ENCODE results near the gene COX19. TPM values are rescaled to one million over a fixed set of nuclear protein-coding genes. Genes with fewer than 3 reads are reported as not detected.

The COX19 gene
- total RNA-seq, 1 experiment from 2014 or later: 8.4 TPM

DNA sequence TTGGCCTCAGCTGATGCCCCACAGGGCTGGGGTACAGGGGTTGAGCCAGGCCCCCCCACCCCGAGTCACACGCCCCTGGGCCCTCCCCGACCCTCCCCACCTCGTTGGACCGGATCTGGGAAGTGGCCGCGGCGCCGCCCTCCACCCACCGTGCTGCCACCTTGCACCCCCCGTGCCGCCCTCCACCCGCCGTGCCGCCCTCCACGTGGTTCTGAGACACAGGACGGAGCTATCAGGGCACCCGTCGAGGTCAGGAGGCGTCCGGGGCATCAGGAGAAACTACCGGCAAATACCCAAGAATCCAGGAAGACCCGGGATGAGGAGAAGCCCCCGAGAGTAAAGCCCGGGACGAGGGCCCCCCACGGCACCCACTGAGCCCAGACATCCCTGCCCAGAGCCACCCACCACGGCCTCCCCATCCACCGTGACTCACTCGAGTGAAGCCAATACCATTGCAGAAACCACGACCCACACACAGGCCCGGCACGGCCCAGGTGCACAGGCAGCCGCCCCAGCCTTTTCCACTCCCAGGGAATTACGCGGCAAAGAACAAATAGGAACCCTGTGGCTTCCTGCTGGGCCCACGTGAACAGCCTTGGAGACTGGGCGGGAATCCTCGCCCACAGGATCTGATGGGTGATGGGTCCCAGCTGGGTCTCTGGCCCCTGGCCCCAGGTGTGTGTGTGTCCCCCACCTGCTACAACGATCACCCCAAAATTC, 54.8 kb downstream of the COX19 start:
- Histone ChIP-seq H3K27me3 (ENCODE audit: control insufficient read depth, insufficient read depth, low read length) (no peaks in the 10 kb centered on the region), H3K4me3 (ENCODE audit: insufficient read depth, low read depth, low read length) (no peak overlapping the region), H3K36me3 (replicated peaks; ENCODE audit: control insufficient read depth, insufficient read depth, low read length) (no peaks in the 10 kb centered on the region)
- no peak for DNase-seq

DNA sequence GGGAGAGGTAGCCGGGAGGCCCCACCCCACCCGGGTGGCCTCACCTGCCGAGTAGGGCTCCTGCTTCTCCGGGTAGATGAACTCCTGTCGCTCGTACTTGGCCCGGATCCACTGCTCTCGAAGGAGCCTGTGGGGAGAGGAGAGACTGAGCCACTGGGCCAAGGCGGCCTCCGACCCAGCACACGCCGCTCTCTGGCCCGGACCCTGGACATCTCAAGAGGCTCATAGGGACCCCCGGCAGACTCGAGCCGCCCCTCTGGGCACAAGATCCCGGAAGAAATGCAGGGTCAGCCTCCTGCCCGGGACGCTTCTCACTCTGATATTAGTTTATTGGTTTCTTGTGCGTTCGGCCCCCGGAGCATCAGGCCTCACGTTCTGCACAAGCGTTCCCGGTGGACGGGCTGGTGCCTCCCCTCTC, 55.4 kb downstream of the COX19 start:
- no peak overlapping the region for H3K4me3 ChIP-seq (ENCODE audit: insufficient read depth, low read depth, low read length)
- H3K36me3 ChIP-seq (replicated peaks; ENCODE audit: control insufficient read depth, insufficient read depth, low read length): no peaks in the 10 kb centered on the region
- DNase-seq: no peak
- no peaks in the 10 kb centered on the region for H3K27me3 ChIP-seq (ENCODE audit: control insufficient read depth, insufficient read depth, low read length)

DNA sequence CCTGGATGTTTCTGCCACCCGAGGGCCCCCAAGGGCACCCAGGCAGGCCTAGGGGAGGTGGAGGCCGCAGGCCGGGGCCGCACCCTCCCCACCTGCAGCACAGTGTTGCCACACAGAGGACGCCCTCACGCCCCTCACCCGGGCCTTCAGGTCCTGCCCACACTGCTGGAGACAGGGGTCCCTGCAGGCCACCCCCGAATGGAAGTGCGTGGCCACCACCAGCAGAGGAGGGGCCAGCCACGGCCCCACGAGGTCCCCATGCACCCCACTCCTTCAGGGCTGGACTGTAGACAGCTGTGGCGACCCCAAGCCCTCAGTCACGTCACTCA, 56.3 kb downstream of the COX19 start:
- H3K4me3 ChIP-seq (ENCODE audit: insufficient read depth, low read depth, low read length): no peak overlapping the region
- H3K27me3 ChIP-seq (ENCODE audit: control insufficient read depth, insufficient read depth, low read length): no peaks in the 10 kb centered on the region
- DNase-seq: no peak
- H3K36me3 ChIP-seq (replicated peaks; ENCODE audit: control insufficient read depth, insufficient read depth, low read length): no peaks in the 10 kb centered on the region

DNA sequence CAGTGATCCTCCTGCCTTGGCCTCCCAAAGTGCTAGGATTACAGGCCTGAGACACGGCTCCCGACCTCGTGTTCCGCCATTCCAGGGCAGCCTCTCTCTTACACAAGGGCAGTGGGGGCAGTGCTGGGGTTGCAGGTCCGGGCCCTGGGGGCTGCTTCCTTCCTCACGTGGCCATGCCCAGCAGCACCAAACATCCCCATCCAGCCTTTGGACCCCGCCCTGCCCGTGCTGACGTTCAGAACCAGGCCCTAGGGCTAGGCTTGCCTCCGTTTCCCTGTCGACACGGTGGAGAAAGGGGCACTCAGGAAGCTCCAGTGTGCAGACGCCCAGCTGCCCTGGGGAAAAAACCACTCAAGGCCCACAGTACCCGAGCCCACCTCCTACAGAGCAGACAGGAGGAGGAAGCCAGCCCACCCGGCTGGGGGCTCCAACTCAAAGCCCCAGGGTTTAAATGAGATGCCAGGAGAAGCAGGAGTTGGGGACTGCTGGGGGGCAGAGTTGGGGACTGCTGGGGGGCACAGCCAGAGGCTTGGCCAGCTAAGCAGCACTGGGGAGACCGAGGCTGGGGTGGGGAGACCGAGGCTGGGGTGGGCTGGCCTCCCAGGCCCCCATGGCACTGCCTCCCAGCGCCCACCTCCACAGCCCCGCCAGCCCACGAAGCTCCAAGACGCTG, 56.8 kb downstream of the COX19 start:
- no peaks in the 10 kb centered on the region for H3K27me3 ChIP-seq (ENCODE audit: control insufficient read depth, insufficient read depth, low read length)
- H3K36me3 ChIP-seq (replicated peaks; ENCODE audit: control insufficient read depth, insufficient read depth, low read length): no peaks in the 10 kb centered on the region
- H3K4me3 ChIP-seq (ENCODE audit: insufficient read depth, low read depth, low read length): no peak overlapping the region
- no peak for DNase-seq

DNA sequence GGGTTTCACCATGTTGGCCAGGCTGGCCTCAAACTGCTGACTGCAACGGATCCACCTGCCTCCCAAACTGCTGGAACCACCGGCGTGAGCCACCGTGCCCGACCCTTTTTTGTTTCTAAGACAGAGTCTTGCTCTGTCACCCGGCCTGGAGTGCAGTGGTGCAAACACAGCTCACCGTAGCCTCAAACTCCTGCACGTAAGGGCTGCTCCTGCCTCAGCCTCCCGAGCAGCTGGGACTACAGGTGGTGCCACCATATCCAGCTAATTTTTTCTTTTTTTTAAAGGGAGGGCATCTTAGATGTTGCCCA, 57.3 kb downstream of the COX19 start:
- DNase-seq: no peak
- Histone ChIP-seq H3K27me3 (ENCODE audit: control insufficient read depth, insufficient read depth, low read length) (no peaks in the 10 kb centered on the region), H3K4me3 (ENCODE audit: insufficient read depth, low read depth, low read length) (no peak overlapping the region), H3K36me3 (replicated peaks; ENCODE audit: control insufficient read depth, insufficient read depth, low read length) (no peaks in the 10 kb centered on the region)

DNA sequence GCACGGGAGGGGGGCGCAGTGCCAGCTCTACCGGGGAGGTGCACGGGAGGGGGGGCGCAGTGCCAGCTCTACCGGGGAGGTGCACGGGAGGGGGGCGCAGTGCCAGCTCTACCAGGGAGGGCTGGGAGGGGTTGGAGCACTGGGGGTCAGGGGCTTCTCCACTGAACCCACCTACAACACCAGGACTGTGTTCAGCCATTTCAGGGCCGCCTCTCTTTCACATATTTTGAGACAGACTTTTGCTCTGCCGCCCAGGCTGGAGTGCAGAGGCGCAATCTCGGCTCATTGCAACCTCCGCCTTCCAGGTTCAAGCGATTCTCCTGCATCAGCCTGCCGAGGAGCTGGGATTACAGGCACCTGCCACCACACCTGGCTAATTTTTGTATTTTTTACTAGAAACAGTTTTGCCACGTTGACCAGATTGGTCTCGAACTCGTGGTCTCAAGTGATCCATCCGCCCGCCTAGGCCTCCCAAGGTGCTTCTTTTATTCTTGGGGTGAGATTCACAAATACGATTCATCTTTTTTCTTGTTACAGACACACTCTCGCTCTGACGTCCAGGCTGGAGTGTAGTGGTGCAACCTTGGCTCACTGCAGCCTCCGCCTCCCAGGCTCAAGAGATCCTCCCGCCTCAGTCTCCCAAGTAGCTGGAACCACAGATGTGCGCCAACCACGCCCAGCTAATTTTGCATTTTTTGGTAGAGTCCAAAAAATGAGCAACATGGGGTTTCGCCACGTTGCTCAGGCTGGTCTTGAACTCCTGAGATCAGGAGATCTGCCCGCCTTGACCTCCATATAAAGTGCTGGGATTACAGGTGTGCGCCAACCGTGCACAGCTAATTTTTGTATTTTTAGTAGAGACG, 57.9 kb downstream of the COX19 start:
- H3K27me3 ChIP-seq (ENCODE audit: control insufficient read depth, insufficient read depth, low read length): no peaks in the 10 kb centered on the region
- no peak overlapping the region for H3K4me3 ChIP-seq (ENCODE audit: insufficient read depth, low read depth, low read length)
- no peak for DNase-seq
- no peaks in the 10 kb centered on the region for H3K36me3 ChIP-seq (replicated peaks; ENCODE audit: control insufficient read depth, insufficient read depth, low read length)

DNA sequence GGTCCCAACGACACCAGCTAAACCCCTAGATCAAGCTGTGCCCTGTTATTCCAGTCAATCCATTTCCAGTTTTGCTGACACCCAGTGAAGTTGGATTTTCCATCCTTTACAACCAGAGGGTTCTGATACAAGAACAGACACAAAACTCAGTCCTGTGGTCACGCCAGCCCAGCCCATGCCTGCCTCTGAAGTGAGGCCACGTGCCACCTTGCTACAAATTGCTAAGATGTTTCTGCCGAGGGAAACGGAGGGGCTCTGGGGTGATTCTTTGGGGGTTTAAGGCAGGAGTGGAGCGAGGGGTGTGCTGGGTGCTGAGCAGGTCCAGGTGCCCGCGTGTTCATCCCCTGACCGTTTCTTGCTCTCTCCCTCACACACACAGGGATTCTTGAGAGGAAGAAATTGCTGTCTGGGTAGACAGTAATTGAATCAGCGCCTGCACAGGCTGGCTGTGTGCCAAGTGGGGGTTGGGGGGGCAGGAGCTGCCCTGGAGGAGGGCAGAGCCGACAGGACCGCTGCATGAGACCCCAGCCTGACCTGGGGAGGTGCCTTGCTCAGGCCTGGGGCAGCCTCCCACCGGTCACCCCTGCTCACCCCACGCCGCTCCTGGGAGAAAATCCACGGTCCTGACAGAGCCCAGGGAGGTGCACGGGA, 58.9 kb downstream of the COX19 start:
- no peaks in the 10 kb centered on the region for H3K27me3 ChIP-seq (ENCODE audit: control insufficient read depth, insufficient read depth, low read length)
- H3K4me3 ChIP-seq (ENCODE audit: insufficient read depth, low read depth, low read length): no peak overlapping the region
- no peaks in the 10 kb centered on the region for H3K36me3 ChIP-seq (replicated peaks; ENCODE audit: control insufficient read depth, insufficient read depth, low read length)
- DNase-seq: no peak

Other genes starting within 250 kb of the COX19 start
- gene DNAAF5, start 248.8 kb downstream of the COX19 start, total RNA-seq (2014; rRNA removed; shearing (Covaris generic)): 82.5 and 101 TPM in 2 replicates
- 32.4 and 32.8 TPM in 2 replicates for gene PRKAR1B, start 248.3 kb downstream of the COX19 start, total RNA-seq (2014; rRNA removed; shearing (Covaris generic))
- 60.5 and 82.1 TPM in 2 replicates for gene SUN1, start 143.1 kb downstream of the COX19 start, total RNA-seq (2014; rRNA removed; shearing (Covaris generic))
- 50.8 and 61.9 TPM in 2 replicates for gene GET4, start 99.0 kb downstream of the COX19 start, total RNA-seq (2014; rRNA removed; shearing (Covaris generic))
- gene ADAP1, start 20.9 kb downstream of the COX19 start, total RNA-seq (2014; rRNA removed; shearing (Covaris generic)): 4.9 and 5.0 TPM in 2 replicates
- gene CYP2W1, start 7.6 kb upstream of the COX19 start, total RNA-seq (2014; rRNA removed; shearing (Covaris generic)): not detected in 2 replicates
- gene GPR146, start 69.0 kb upstream of the COX19 start, total RNA-seq (2014; rRNA removed; shearing (Covaris generic)): 0.07 and 0.87 TPM in 2 replicates
- 0.14 and 0.63 TPM in 2 replicates for gene GPER1, start 112.6 kb upstream of the COX19 start, total RNA-seq (2014; rRNA removed; shearing (Covaris generic))
- gene ZFAND2A, start 184.6 kb upstream of the COX19 start, total RNA-seq (2014; rRNA removed; shearing (Covaris generic)): 5.3 and 9.2 TPM in 2 replicates

All from H7 (cell line).